Hepatocyte (in vitro differentiated cells): ENCODE data around the gene ZNF774.

Experiments used
- EZH2phosphoT487 ChIP-seq: fragments of 200-600 bp; sonication (generic); IDR thresholded peaks from one replicate; pipeline ENCODE4 v1.6.1; 2018; ENCODE audit warnings: antibody characterized with exemption, mild to moderate bottlenecking, low read depth, moderate library complexity; ENCODE audit not compliant: unreplicated experiment, severe bottlenecking
- TF ChIP-seq, protein P1 (sequence below): fragments of 200-600 bp; sonication (generic); IDR thresholded peaks from 2 replicates; pipeline ENCODE4 v1.5.1; 2016; ENCODE audit warnings: antibody characterized with exemption, mild to moderate bottlenecking; ENCODE audit not compliant: poor library complexity

DNA sequence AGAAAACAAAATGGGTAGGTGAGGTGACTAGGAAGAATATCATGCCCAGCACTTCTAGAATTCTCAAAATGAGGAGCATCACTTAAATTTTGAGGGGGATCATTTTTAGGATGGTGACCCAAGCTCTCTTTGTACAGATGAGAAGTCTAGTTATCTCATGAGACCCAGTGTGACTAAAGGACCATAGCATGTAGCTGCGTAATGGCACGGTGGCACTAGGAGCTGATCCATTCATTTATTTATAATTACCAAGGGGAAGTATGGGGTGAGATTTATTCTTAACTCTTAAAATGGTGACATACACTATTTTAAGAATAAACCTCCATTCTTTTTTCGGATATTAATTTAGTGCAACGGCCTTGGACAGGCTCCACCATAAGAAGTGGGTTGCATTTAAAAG lies 44.2 kb downstream of the ZNF774 start:
- TF ChIP-seq, protein P1, sequence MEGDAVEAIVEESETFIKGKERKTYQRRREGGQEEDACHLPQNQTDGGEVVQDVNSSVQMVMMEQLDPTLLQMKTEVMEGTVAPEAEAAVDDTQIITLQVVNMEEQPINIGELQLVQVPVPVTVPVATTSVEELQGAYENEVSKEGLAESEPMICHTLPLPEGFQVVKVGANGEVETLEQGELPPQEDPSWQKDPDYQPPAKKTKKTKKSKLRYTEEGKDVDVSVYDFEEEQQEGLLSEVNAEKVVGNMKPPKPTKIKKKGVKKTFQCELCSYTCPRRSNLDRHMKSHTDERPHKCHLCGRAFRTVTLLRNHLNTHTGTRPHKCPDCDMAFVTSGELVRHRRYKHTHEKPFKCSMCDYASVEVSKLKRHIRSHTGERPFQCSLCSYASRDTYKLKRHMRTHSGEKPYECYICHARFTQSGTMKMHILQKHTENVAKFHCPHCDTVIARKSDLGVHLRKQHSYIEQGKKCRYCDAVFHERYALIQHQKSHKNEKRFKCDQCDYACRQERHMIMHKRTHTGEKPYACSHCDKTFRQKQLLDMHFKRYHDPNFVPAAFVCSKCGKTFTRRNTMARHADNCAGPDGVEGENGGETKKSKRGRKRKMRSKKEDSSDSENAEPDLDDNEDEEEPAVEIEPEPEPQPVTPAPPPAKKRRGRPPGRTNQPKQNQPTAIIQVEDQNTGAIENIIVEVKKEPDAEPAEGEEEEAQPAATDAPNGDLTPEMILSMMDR, result no peak
- TF ChIP-seq EZH2phosphoT487, result no peak
